GM12891 (cell line): ENCODE results near the gene TMEM156.
A peak's percentile ranks its signal among the peaks of the same experiment; 100 is the strongest.
"Not testable (repeated sequence)": the region's sequence is repeated elsewhere in the genome, so short reads cannot be mapped to it uniquely, and the experiment has no call there.

Experiments
- DNase-seq: peaks from one replicate; pipeline ENCODE4 v3.0.0; 2011; ENCODE audit warnings: low spot score; ENCODE audit not compliant: insufficient read length
- FAIRE-seq: peaks from 2 replicates; lab custom pipeline; 2011; peaks lifted over from hg19 to GRCh38; lab: Jason Lieb, UNC
- PAX5 ChIP-seq: IDR thresholded peaks from 2 replicates; pipeline ENCODE4 v1.6.1; 2011; ENCODE audit warnings: low read length, moderate library complexity, mild to moderate bottlenecking; ENCODE audit not compliant: insufficient read depth, severe bottlenecking
- POLR2A ChIP-seq: IDR thresholded peaks from 2 replicates; pipeline ENCODE4 v1.6.1; 2011; ENCODE audit warnings: low read depth, low read length, control low read depth
- POLR2AphosphoS5 ChIP-seq: IDR thresholded peaks from 2 replicates; pipeline ENCODE4 v1.6.1; 2011; ENCODE audit warnings: low read depth, low read length, control low read depth
- POU2F2 ChIP-seq: IDR thresholded peaks from 2 replicates; pipeline ENCODE4 v1.6.1; 2011; ENCODE audit warnings: low read depth, mild to moderate bottlenecking, control low read depth, low read length, moderate library complexity
- SPI1 ChIP-seq: IDR thresholded peaks from 2 replicates; pipeline ENCODE4 v1.6.1; 2011; ENCODE audit warnings: low read depth, low read length, control low read depth
- TAF1 ChIP-seq: IDR thresholded peaks from 2 replicates; pipeline ENCODE4 v1.6.1; 2011; ENCODE audit warnings: low read depth, low read length, control low read depth

The TMEM156 gene

GRCh38 chr4:38951598-38951997 lies 80.6 kb downstream of the TMEM156 start:
- DNase-seq (no peak), FAIRE-seq (no peak)
- TF ChIP-seq TAF1: no peak
- no peak for TF ChIP-seq PAX5
- no peak for TF ChIP-seq POLR2AphosphoS5
- TF ChIP-seq POLR2A: no peak
- TF ChIP-seq SPI1: no peak

GRCh38 chr4:38950734-38951133 lies 81.5 kb downstream of the TMEM156 start:
- DNase-seq (no peak), FAIRE-seq (no peak)
- TF ChIP-seq POLR2A: no peak
- TF ChIP-seq TAF1: no peak
- TF ChIP-seq POU2F2: no peak
- TF ChIP-seq POLR2AphosphoS5: no peak
- no peak for TF ChIP-seq PAX5

DNA sequence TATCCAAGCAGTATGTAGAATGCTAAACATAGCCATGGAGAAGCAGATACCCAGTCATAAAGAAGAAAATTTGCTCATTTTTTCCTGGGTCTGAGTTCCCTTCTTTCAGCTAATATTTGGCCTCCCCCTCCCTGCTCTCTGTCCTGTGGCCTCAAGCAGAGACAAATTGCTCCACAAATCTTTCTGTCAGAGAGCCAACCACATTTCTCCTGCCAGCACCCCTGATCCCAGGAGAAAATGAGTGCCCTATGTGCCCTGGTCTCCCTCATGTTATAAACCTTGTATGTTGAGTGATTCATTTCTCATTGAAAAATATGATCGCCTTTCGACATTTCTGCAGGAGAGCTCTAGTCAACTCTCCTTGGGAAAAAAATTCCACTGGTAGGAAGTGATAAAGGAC lies 82.0 kb downstream of the TMEM156 start:
- no peak for TF ChIP-seq PAX5
- TF ChIP-seq SPI1: no peak
- TF ChIP-seq TAF1: no peak
- no peak for TF ChIP-seq POLR2AphosphoS5
- TF ChIP-seq POU2F2: no peak
- no peak for TF ChIP-seq POLR2A
- FAIRE-seq (no peak), DNase-seq (no peak)

GRCh38 chr4:38949411-38950051 lies 82.7 kb downstream of the TMEM156 start:
- FAIRE-seq (no peak), DNase-seq (no peak)
- TF ChIP-seq POU2F2 (no peak), POLR2AphosphoS5 (no peak), POLR2A (no peak), TAF1 (no peak), PAX5 (no peak), SPI1 (no peak)

DNA sequence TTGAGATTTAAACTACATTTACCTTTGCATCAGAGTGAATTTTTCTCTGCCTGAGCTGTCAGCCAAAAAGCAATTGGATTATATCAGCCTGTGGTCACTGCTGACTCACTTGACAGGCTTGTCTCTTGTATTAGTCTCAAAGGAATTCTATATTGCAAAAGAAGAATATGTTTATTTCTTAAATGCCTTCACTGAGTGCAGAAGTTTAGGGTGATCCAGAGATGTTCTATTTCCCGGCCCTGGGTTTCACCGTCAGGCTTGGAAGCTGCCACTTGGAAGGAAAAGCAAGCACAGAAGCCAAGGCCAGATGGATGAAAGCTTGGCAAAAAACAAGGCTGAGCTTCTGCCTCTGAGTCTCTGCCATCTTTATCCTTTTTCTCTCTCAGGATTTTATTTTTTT lies 83.7 kb downstream of the TMEM156 start:
- DNase-seq (no peak), FAIRE-seq (no peak)
- TF ChIP-seq TAF1: no peak
- TF ChIP-seq SPI1: no peak
- no peak for TF ChIP-seq POLR2A
- TF ChIP-seq POLR2AphosphoS5: no peak

DNA sequence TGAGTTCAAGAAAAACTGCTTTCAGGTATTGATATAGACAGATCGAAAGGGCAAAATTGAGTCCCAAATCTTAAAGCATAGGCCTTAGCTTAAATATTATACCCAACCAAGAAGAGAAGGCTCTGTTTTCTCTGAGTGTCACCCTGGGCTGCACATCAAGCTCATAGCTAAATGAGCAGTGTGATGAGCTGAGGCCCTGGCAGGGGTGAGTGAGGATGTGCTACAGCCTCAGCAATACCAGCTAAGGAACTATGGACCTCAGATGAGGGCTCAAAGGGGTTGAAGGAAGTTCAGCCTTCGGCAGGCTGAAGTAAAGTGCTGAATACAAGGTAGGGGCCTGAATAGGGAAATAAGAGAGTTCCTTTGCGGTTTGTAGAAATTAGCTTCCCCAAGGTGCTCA lies 85.3 kb downstream of the TMEM156 start:
- peak; percentile 28 for FAIRE-seq
- TF ChIP-seq TAF1 (no peak), POLR2AphosphoS5 (no peak), SPI1 (no peak), PAX5 (no peak), POU2F2 (no peak), POLR2A (no peak)
- no peak for DNase-seq

GRCh38 chr4:38944440-38944839 lies 87.8 kb downstream of the TMEM156 start:
- FAIRE-seq (no peak), DNase-seq (no peak)
- TF ChIP-seq POU2F2 (no peak), SPI1 (no peak), TAF1 (no peak), PAX5 (no peak)

DNA sequence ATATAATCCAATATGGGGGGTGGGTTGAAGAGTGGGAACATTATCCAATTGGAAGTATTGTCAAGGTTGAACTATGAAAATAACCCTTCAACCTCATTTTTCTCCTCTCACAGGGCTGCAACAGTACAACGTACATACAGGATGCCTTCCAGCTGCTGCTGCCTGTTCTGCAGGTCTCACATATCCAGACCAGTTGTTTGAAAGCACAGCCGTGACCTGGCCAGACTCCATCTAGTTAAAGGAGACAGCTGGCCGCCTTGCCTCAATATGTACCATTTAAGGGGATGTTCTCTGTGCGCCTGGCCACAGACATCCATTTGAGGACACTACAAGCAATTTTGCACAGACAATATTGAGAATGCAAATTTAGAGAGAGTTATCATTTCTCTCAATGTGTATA lies 88.9 kb downstream of the TMEM156 start:
- no peak for DNase-seq
- TF ChIP-seq POLR2AphosphoS5 (no peak), POU2F2 (no peak), POLR2A (no peak), TAF1 (no peak), PAX5 (no peak), SPI1 (no peak)
- no peak for FAIRE-seq

DNA sequence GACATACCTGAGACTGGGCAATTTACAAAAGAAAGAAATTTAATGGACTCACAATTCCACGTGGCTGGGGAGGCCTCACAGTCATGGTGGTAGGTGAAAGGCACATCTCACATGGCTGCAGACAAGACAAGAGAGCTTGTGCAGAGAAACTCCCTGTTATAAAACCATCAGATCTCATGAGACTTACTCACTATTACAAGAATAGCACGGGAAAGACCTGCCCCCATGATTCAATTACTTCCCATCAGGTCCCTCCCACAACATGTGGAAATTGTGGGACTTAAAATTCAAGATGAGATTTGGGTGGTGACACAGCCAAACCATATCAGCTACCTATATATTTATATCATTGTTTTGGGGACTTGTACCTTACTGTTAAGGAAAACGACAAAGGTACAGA lies 90.3 kb downstream of the TMEM156 start:
- FAIRE-seq, DNase-seq: not testable (repeated sequence)

DNA sequence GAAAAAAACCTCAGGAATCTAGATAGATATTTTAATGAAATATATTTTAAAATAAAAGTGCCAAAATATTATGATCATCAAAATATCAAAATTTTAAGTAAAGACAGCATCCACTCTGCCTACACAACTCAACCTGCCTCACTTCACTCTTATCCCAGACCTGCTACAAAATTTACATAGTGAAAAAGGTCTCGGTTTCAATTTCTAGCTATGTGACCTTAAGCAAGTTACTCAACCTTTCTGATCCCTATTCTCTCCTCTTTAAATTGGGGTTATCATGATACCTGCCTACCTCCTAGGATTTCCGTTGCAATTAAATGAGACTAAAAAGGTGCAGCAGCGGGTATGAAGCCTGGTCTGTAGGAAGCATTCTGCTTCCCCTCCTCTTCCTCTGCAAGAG lies 91.7 kb downstream of the TMEM156 start:
- DNase-seq (no peak), FAIRE-seq (peak; percentile 79)
- TF ChIP-seq SPI1 (no peak), TAF1 (no peak), POLR2AphosphoS5 (no peak), POU2F2 (no peak), PAX5 (no peak), POLR2A (no peak)
